ENCODE results near the gene SRRT.

- TF ChIP-seq YY1 (IDR thresholded peaks at IDR 0.05; ENCODE audit: insufficient read depth, insufficient read length) = no peak
- no peak for TF ChIP-seq ZNF274 (IDR thresholded peaks at IDR 0.05; ENCODE audit: low read depth, low read length)
These were observed 27.7 kb downstream of the SRRT start for GRCh38 chr7:100902638-100903037.

Data from NT2/D1 (cell line).